ENCODE results near the gene HEPACAM2. TPM values are rescaled to one million over a fixed set of nuclear protein-coding genes. Genes with fewer than 3 reads are reported as not detected.

Gene HEPACAM2
- total RNA-seq (under 1 TPM in 1 of 2 experiments, not detected in 1; 0.33 TPM), polyA plus RNA-seq (not detected), total RNA-seq (0 to 0.30 (median 0) reads per million in 6 experiments)

GRCh38 chr7:93226310-93226709, at the start of gene HEPACAM2:
Gene HEPACAM2, minus strand, starts transcription at chr7:93226469.
- DNase-seq (no peak), ATAC-seq (no peak)
- H3K27me3 Mint-ChIP-seq, result peaks cover 0 to 3% (median 0%) of the 10 kb centered on the region in 5 donors
- POLR2A ChIA-PET, result no interaction called here
- no peaks in the 10 kb centered on the region for H3K9me3 Mint-ChIP-seq
- H3K4me1 Mint-ChIP-seq, result peaks cover 1 to 14% (median 8%) of the 10 kb centered on the region in 4 donors
- no peak within 1 kb of the TSS for H3K27ac Mint-ChIP-seq
- no peak within 1 kb of the TSS for H3K4me3 Mint-ChIP-seq
- no peaks in the 10 kb centered on the region for H3K36me3 Mint-ChIP-seq

GRCh38 chr7:93265220-93265619, 39.0 kb upstream of the HEPACAM2 start:
- DNase-seq, result no peak
- H3K4me3 Mint-ChIP-seq, result no peak overlapping the region
- no peaks in the 10 kb centered on the region for H3K4me1 Mint-ChIP-seq
- H3K36me3 Mint-ChIP-seq, result peaks cover 3 to 79% (median 15%) of the 10 kb centered on the region in 3 donors
- no peak overlapping the region for H3K27ac Mint-ChIP-seq
- no peak for ATAC-seq
- H3K9me3 Mint-ChIP-seq, result no peaks in the 10 kb centered on the region
- POLR2A ChIA-PET, result no interaction called here
- no peaks in the 10 kb centered on the region for H3K27me3 Mint-ChIP-seq

GRCh38 chr7:93262535-93262934, 36.3 kb upstream of the HEPACAM2 start:
- Mint-ChIP-seq H3K36me3 (peaks cover 3 to 72% (median 13%) of the 10 kb centered on the region in 3 donors), H3K27me3 (no peaks in the 10 kb centered on the region), H3K4me1 (no peaks in the 10 kb centered on the region), H3K27ac (no peak overlapping the region), H3K9me3 (no peaks in the 10 kb centered on the region), H3K4me3 (no peak overlapping the region)
- POLR2A ChIA-PET, result no interaction called here
- DNase-seq, result no peak
- no peak for ATAC-seq

- POLR2A ChIA-PET, result no interaction called here
- Mint-ChIP-seq H3K4me3 (no peak overlapping the region), H3K36me3 (peaks cover 0 to 71% (median 9%) of the 10 kb centered on the region in 3 donors), H3K9me3 (no peaks in the 10 kb centered on the region), H3K4me1 (peaks cover 0 to under 1% (median 0%) of the 10 kb centered on the region in 4 donors), H3K27ac (no peak overlapping the region), H3K27me3 (no peaks in the 10 kb centered on the region)
- DNase-seq, result no peak
- no peak for ATAC-seq
Measured at GRCh38 chr7:93258661-93259060, 32.4 kb upstream of the HEPACAM2 start.

GRCh38 chr7:93249491-93250148, 23.4 kb upstream of the HEPACAM2 start:
- no peak for DNase-seq
- Mint-ChIP-seq H3K27me3 (no peaks in the 10 kb centered on the region), H3K36me3 (peaks cover 0 to 17% (median 4%) of the 10 kb centered on the region in 3 donors)

GRCh38 chr7:93245525-93246432, 19.5 kb upstream of the HEPACAM2 start:
- ATAC-seq (no peak), DNase-seq (peak in 3 of 10 donors; percentile 49 to 52 (median 49))
- Mint-ChIP-seq H3K4me3 (peak overlapping the region in 7 of 10 donors; percentile 1 to 59 (median 43)), H3K27me3 (no peaks in the 10 kb centered on the region), H3K4me1 (peaks cover 8 to 25% (median 15%) of the 10 kb centered on the region in 4 donors), H3K27ac (peak overlapping the region in 2 of 10 donors; percentile 22 to 24), H3K9me3 (no peaks in the 10 kb centered on the region), H3K36me3 (peaks cover 0 to 13% (median 4%) of the 10 kb centered on the region in 3 donors)
- POLR2A ChIA-PET, result interaction anchor here (0.6 kb wide), 1 partner anchor 184 kb away, joined by 5 read pairs; no protein-coding TSS in a partner anchor

More at GRCh38 chr7:93249491-93250148, 23.4 kb upstream of the HEPACAM2 start:
- Mint-ChIP-seq H3K4me3 (no peak overlapping the region), H3K27ac (no peak overlapping the region), H3K9me3 (no peaks in the 10 kb centered on the region), H3K4me1 (peaks cover 8 to 38% (median 19%) of the 10 kb centered on the region in 4 donors)
- POLR2A ChIA-PET, result no interaction called here
- no peak for ATAC-seq

- no peak for DNase-seq
- Mint-ChIP-seq H3K36me3 (peaks cover 0 to 20% (median 0%) of the 10 kb centered on the region in 3 donors), H3K27me3 (no peaks in the 10 kb centered on the region), H3K4me3 (no peak overlapping the region), H3K27ac (no peak overlapping the region), H3K4me1 (peaks cover 8 to 14% (median 9%) of the 10 kb centered on the region in 4 donors), H3K9me3 (no peaks in the 10 kb centered on the region)
- POLR2A ChIA-PET, result interaction anchor here (1.6 kb wide), 1 partner anchor 10 kb away, joined by 5 read pairs; the partner anchor contains the start of gene VPS50
- no peak for ATAC-seq
Measured at GRCh38 chr7:93242106-93242505, 15.8 kb upstream of the HEPACAM2 start.

GRCh38 chr7:93239824-93240223, 13.6 kb upstream of the HEPACAM2 start:
- Mint-ChIP-seq H3K4me3 (no peak overlapping the region), H3K36me3 (peaks cover 0 to 20% (median 0%) of the 10 kb centered on the region in 3 donors), H3K9me3 (no peaks in the 10 kb centered on the region), H3K27ac (no peak overlapping the region), H3K27me3 (no peaks in the 10 kb centered on the region), H3K4me1 (peaks cover 0 to 5% (median 3%) of the 10 kb centered on the region in 4 donors)
- POLR2A ChIA-PET, result no interaction called here
- ATAC-seq (no peak), DNase-seq (no peak)

GRCh38 chr7:93238748-93239147, 12.5 kb upstream of the HEPACAM2 start:
- no peaks in the 10 kb centered on the region for H3K9me3 Mint-ChIP-seq
- H3K4me1 Mint-ChIP-seq, result peaks cover 0 to 5% (median 2%) of the 10 kb centered on the region in 4 donors
- POLR2A ChIA-PET, result no interaction called here
- H3K27ac Mint-ChIP-seq, result peak overlapping the region in 1 of 10 donors; percentile 34
- DNase-seq (no peak), ATAC-seq (no peak)
- H3K4me3 Mint-ChIP-seq, result no peak overlapping the region
- no peaks in the 10 kb centered on the region for H3K27me3 Mint-ChIP-seq
- peaks cover 0 to 20% (median 0%) of the 10 kb centered on the region in 3 donors for H3K36me3 Mint-ChIP-seq

- no peak for DNase-seq
- POLR2A ChIA-PET, result no interaction called here
- Mint-ChIP-seq H3K4me1 (peaks cover 0 to 6% (median 4%) of the 10 kb centered on the region in 4 donors), H3K27ac (no peak overlapping the region), H3K36me3 (peaks cover 0 to 20% (median 0%) of the 10 kb centered on the region in 3 donors), H3K27me3 (no peaks in the 10 kb centered on the region), H3K9me3 (no peaks in the 10 kb centered on the region), H3K4me3 (no peak overlapping the region)
- no peak for ATAC-seq
Measured at GRCh38 chr7:93238131-93238530, 11.9 kb upstream of the HEPACAM2 start.

- Mint-ChIP-seq H3K27ac (no peak overlapping the region), H3K36me3 (peaks cover 0 to 8% (median 0%) of the 10 kb centered on the region in 3 donors), H3K4me3 (no peak overlapping the region), H3K4me1 (peaks cover 10 to 18% (median 14%) of the 10 kb centered on the region in 4 donors), H3K27me3 (no peaks in the 10 kb centered on the region), H3K9me3 (no peaks in the 10 kb centered on the region)
- no peak for ATAC-seq
- POLR2A ChIA-PET, result no interaction called here
- DNase-seq, result no peak
Measured at GRCh38 chr7:93235541-93235940, 9.3 kb upstream of the HEPACAM2 start.

- Mint-ChIP-seq H3K27ac (peak overlapping the region; percentile 96 to 100 (median 98)), H3K4me3 (peak overlapping the region; percentile 94 to 99 (median 98)), H3K9me3 (no peaks in the 10 kb centered on the region), H3K4me1 (peaks cover 7 to 26% (median 22%) of the 10 kb centered on the region in 4 donors), H3K27me3 (no peaks in the 10 kb centered on the region), H3K36me3 (no peaks in the 10 kb centered on the region)
- POLR2A ChIA-PET, result interaction anchor here (0.8 to 1.4 kb wide), 6 partner anchors 9 to 1277 kb away, joined by 3 to 5 read pairs (median 3); partner anchors contain the start of genes CASD1 and RBM48
- ATAC-seq, result no peak
- DNase-seq, result peak in 1 of 10 donors; percentile 1
Measured at GRCh38 chr7:93232673-93233018, 6.4 kb upstream of the HEPACAM2 start.

Measured in naive thymus-derived CD8-positive, alpha-beta T cell (primary cell).